NCI-H1694 (cell line): Measurements from ENCODE around the gene COL6A3.
"Not testable (repeated sequence)": the region's sequence is repeated elsewhere in the genome, so short reads cannot be mapped to it uniquely, and the experiment has no call there.

Source experiments
- DNase-seq: peaks from one replicate; lab custom pipeline; 2025; lab: John Stamatoyannopoulos, UW

Gene COL6A3

DNA sequence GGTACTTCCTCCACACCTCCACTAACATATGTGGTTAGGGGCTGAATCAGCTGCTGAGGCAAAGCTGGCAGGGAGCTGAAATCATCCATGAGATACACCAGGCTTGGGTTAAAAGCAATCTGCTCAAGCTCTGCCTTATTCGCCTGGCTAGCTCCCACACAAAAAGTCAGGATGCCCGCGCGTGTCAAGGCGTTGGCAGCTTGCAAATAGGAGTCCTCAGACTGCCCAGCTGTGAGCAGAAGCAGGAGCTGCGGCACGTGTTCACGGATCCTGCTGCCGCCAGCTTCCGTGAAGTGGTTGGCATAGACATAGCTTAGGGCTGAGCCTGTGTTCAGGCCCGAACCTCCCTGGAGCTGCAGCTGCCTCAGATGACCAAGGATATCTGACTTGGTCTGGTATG lies 35.3 kb downstream of the COL6A3 start:
- DNase-seq = no peak

DNA sequence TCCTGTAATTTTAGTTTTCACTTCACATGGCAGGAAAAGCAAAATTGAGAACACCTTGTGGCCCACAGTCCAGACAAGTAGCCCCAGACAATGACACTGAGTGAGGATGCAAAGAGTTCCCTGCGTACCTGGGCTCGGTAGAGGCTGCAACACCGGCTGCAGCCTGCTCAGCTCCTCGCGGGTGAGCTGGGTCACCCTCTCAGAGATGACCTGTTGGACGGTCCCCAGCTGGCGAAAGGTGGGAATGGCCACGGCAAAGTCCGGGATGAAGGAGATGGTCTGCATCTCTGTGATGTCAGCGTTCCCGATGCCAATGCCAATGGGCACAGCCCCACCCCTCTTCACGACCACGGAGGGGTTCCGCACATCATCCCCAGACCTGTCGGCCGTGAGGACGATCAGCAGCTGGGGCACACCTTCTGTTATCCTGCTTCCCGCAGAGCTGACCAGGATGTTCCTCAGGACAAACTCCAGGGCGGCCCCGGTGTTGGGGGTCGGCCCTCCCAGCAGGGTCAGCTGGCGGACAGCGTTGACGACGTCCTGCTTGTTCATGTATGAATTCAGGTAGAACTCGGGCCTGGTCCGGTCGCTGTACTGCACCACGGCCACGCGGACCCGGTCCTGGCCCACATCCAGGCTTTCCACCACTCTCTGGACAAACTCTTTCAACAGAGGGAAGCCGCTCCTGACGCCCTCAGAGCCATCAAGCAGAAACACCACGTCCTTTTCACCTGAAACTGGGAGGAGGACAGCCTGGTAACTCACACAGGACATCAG lies 39.5 kb downstream of the COL6A3 start:
- no peak for DNase-seq

DNA sequence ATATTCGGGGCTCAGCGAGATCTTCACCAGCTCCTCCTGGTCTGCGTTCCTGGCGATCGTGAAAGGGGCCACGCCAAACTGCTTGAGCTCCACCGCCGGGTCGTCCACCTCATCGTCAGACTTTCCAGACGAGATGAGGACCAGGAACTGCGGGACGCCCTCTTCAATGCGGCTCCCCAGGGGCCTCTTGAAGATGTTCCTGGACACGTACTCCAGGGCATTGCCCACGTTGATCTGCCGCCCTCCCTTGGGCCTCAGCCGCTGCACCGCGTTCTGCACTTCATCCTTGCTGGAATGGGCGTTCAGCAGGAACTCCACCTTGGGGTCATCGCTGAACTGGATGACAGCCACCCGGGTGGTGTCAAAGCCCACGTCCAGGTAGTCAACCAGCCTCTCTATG lies 42.1 kb downstream of the COL6A3 start:
- no peak for DNase-seq

DNA sequence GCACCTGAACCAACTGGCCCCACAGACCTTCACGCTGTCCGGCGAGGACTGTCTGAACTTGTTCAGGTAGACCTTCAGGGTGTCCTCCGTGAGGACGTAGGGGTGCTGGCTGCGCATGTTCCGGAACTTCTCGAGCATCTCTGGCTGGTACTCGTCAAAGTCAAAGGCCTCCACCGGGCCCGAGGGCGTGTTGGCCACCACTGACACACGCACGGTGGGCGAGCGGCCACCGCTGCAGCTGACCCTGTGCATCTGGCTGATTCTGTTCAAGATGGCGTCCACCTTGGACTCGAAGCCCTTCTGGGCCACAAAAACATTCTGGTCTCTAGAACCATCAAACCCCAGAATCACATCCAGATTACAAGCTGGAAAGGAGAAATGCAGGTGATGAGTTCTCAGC lies 48.3 kb downstream of the COL6A3 start:
- no peak for DNase-seq

DNA sequence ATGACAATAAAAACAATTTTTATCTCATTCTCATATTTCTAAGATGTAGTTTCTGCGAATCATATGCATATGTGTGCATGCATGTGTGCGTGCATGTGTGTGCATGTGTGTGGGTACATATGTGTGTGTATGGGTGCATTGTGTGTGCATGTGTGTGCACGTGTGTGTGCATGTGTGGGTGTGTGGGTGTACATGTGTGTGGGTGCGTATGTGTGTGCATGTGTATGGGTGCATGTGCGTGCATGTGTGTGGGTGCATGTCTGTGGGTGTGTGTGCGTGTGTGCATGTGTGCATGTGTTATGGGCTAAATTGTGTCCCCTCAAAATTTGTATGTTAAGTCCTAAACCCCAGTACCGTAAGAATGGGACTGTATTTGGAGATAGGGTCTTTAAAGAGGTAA lies 49.3 kb downstream of the COL6A3 start:
- DNase-seq = no peak

DNA sequence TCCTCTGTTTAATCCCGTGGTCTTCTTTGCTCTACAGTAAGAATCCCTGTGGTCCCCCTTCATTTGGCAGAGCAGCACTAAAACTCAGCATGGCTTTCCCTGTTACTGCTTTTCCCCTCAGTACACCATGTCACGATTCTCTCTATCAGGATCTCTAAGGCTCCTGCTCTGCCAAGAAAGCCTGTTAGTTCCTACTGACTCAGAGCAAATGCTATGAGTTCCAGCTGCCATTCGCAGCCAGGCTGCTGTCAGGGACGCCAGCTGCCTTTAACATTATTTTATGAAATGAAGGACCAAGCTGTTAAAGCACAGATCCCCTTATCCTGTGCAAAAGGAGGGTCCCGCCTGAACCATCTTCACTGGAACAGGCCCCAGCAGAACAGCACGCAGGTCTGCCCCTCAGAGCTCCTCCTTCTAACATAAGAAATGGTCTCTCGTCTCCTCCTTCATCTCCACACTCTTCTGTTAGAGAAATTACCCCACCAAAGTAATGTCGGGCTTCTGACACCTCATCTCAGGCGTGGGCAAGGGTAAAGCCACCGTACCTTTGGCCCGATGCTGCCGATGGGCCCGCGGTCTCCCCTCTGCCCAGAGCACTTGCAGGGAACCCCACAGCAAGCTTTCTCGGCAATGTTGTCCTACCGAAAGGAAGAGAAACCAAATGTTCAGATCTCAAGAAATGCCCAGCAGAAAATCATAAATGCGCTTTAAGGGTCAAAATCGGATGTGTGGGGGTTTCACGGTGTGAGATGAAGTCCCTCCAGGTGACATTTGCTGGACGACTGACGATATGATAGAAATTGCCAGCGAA lies 52.6 kb downstream of the COL6A3 start:
- DNase-seq = no peak

DNA sequence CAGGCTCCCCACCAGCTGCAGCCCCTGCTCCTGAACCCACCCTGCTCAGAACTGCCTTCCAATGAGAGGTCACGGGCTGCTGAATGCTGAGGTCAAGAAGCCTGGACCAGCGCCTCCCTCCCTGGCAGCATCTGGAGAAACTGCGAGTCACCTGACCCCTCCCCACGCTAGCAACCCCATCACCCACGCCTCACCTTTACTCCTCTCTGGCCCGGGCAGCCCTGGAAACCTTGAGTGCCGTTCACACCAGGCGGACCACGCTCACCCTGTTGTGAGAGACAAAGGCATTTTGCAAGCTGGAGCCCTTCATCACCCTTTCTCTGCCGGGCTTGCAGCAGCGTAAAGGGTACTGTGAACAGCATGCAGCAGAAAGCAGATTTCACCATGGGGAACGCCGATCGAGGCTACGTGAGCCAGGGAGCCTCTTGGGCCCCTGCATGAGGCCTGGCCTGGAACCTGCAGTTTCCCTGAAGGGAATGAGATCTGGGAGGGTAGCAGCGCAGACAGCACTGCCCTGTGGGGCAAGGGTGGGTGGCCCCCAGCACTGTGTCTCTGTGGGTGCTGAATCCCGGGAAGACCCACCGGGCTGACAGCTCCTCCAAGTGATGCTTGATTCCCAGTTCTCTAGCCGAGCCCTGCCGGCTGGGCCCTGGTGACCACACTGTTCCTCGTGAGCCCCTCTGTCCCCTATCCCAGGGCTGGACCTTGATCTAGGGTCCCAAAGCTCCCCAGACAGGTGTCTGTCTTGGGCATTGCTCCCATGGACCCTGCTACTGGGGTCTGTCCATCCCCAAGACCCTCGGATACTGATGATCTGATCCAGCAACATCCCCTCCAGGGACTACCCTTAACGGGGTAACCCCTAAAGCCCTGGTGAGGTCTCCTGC lies 53.8 kb downstream of the COL6A3 start:
- no peak for DNase-seq

DNA sequence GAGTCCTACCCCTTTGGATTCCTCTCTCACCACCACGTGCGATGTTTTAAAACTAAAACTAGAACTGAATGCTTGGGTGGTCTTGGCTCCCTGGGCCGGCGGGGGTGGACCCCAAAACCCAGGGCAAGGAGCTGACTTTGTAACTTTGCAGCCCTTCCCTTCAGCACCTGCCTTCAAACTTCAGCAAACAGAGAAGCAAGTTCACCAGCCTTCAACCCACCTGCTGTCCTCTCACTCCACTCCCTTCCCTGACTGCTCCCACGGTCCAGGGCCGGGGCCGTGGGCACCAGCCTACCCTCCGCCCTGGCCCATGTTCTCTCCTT lies 54.5 kb downstream of the COL6A3 start:
- DNase-seq = no peak

DNA sequence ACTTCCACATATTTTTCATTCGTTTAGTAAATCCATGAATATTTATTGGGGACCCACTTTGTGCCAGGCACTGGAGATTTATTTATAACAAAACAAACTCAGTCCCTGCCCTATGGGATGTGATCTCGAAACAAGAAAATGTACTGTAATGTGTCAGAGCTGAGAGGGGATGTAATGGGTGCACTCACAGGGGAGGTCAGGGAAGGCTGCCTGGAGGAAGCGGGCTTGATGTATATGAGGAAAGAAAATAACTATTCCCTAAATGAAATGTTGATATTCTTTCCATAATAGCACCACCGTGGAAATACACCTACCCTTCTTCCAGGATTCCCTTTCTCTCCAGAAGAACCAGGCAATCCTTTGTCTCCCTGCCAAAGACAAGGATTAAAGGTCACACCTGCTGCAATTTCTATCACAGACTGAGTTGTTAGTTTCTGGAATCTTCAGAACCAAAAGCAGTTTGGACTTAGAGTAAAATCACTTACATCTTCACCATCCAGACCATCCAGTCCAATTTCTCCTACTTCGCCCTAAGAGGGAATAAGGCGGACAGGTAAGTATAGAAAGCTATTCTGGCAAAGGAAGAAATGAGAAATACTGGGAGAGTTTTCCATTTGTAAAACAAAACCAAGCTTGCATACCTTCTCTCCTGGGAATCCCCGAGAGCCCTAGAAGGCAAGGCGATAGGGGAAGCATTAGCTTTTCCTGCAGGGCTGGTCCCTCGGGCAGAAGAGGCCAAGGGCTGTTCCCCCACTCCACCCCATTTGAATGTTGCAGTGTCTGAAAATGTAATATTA lies 55.0 kb downstream of the COL6A3 start:
- DNase-seq = no peak

- no peak for DNase-seq
Measured at GRCh38 chr2:237355701-237356100, 58.3 kb downstream of the COL6A3 start.

DNA sequence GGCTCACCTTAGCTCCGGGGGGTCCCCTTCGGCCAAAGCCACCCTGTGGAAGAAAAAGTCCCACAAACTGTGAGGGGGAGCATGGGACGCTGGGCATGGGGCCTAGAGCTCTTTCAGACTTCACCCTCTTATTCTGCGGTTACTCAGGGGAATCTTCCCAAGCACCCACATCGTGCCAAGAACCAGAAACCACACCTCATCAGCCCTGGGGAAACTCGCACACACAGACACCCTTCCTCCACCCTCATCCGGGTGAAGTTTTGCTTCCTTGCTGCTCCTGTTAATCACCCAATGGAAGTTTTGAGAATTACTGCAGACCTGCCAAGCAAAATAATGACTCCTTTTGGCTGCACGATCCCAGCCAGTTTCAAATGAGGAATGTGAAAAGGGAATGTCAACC lies 59.1 kb downstream of the COL6A3 start:
- no peak for DNase-seq

DNA sequence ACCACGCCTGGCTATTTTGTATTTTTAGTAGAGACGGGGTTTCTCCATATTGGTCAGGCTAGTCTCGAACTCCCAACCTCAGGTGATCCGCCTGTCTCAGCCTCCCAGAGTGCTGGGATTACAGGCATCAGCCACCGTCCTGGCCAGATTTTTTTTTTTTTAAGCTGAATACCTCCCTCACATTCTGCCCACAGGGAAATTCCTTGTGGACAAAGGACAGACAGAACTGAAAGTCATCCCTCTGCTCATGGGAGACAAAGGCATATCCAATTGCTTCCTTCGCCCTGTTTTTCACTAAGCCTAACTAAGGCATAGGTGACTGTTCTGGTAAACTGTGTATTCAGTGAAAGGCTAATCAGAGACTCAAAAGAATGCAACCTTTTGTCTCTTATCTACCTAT lies 59.8 kb downstream of the COL6A3 start:
- DNase-seq = not testable (repeated sequence)

GRCh38 chr2:237353215-237353614 lies 60.7 kb downstream of the COL6A3 start:
- DNase-seq = no peak

DNA sequence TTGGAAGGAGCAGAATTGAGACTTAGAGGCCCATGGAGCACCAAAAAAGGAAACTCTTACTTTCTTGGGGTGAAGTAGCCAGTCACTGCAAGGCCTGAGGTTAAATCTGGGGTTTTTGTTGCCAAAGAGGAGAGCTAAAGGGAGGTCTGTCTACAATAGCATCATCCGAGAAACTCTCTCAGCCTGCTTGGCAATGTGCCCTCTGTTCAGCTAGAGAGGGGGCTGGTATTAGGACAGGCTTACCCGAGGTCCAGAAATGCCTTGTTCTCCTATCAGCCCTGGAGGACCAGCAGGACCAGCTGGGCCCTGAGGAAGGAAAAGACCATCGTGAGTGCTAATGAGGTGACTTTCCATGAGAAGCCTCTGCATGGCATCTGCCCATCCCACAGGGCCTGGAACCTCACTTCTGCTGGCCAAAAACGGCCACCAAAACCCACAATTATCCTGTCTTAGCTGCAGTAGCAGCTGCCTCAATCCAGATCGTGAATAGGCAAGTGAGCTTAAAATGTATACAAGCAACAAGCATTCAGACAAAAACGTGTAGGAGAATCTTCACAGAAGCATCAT lies 61.6 kb downstream of the COL6A3 start:
- no peak for DNase-seq

DNA sequence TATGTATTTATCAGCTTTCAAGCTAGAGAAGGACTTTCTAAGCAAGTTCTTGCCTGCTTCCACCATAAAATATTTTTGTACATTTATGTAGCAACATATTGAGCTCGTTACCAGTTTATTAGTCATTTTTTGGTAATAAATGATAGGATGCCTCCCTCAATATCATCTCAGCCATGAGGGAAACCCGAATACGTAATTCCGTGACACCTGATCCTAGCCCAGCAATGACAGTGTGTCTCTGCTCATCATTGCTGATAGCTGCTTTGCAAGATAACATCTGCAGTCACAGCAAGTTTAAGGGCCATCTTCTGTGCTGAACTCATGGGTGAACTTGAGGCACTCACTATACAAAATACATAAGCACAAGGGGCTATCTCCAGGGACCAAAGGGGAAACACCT lies 62.2 kb downstream of the COL6A3 start:
- no peak for DNase-seq

- no peak for DNase-seq
Measured at GRCh38 chr2:237351046-237351445, 62.9 kb downstream of the COL6A3 start.

- DNase-seq = no peak
Measured at GRCh38 chr2:237350597-237350996, 63.4 kb downstream of the COL6A3 start.

DNA sequence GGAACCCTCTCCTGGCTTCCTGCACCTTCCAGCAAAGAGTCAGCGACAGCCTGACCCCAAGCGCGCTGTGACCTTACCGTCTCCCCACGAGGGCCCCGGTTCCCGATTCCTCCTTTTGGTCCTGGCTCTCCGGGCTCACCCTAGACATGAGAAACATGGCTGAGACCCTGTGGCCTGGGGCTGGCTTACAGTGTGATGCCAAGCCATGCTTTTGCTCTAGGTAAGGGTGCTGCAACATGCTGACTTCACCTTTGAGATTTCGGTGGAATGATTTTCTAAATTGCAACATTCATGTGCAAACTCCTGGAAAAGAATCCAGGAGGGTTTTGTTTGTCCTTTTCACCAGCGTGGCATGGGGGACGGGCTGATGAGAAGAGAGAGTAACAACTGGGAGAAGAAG lies 63.9 kb downstream of the COL6A3 start:
- DNase-seq = no peak

GRCh38 chr2:237348281-237348865 lies 65.6 kb downstream of the COL6A3 start:
- no peak for DNase-seq

DNA sequence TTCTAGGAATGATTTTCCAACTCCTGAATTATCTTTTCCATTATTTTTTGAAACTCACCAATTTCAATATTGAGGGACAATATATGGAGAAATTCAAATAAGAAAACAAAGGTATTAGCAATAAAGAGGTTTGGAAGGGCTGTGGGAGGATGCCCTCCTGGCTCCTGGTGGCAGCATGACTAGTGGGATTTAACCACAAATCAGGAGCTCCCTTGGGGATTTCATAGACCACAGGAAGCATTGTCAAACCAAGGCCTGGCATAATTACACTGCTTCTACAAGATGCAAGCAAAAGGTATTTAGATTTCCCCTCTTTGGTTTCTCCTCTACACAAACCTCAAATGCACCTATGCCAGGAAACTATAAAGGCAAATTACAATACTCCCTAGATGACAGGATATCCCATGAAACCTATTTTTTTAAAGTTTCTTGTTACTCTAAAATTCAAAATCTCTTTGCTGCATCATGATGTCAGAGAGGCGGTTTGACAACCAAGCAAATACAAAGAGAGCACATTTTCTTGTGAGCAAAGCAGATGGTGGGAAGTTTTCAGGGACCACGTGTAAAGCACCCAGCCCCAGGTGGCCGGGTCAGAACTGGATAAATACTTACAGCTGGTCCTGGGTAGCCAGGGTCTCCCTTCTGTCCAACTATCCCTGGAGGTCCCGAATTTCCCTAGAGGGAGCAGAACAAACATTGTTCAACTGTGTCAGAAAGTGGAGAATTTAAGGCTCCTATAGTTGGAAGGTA lies 67.9 kb downstream of the COL6A3 start:
- no peak for DNase-seq
